Measurements from ENCODE around the gene SORCS2.

- TF ChIP-seq CTCF (IDR thresholded peaks at IDR 0.05) (no peak), EZH2 (IDR thresholded peaks at IDR 0.05) (no peak)
Measured at GRCh38 chr4:7587433-7588405, 395.4 kb downstream of the SORCS2 start.

Data from neural progenitor cell (in vitro differentiated cells).